Kidney (tissue), 14 donors: ENCODE measurements around the gene AFG3L2. TPM values are rescaled to one million over a fixed set of nuclear protein-coding genes. Genes with fewer than 3 reads are reported as not detected.

Source experiments
- DNase-seq, 5 donors: peaks; one replicate each; pipeline ENCODE4 v3.0.0-alpha.2; 2013 to 2020
- FAIRE-seq: peaks from 2 replicates; lab custom pipeline; 2012; peaks lifted over from hg19 to GRCh38; lab: Jason Lieb, UNC
- H3K27ac ChIP-seq, 2 donors: one replicate each; pipeline ENCODE4 v1.7.0; 2013; ENCODE audit warnings: low read depth in 2 of 2, low read length in 2 of 2, inconsistent platforms in 1 of 2
- H3K27me3 ChIP-seq: one replicate; pipeline ENCODE4 v1.7.1; 2013; ENCODE audit warnings: low read length, inconsistent platforms; ENCODE audit not compliant: control insufficient read depth, insufficient read depth
- H3K36me3 ChIP-seq, 3 donors: one replicate each; pipeline versions ENCODE4 v1.7.0 to v1.7.1; 2013; ENCODE audit warnings: low read length in 3 of 3, control low read depth in 1 of 3, inconsistent platforms in 1 of 3; ENCODE audit not compliant: insufficient read depth in 3 of 3, control insufficient read depth in 2 of 3
- H3K4me1 ChIP-seq, 3 donors: one replicate each; pipeline versions ENCODE4 v1.7.0 to v1.7.1; 2013; ENCODE audit warnings: low read length in 3 of 3, inconsistent platforms in 1 of 3, low read depth in 1 of 3; ENCODE audit not compliant: control insufficient read depth in 2 of 3, insufficient read depth in 2 of 3
- H3K4me3 ChIP-seq, 3 donors: one replicate each; pipeline versions ENCODE4 v1.7.0 to v1.8.1; 2013; ENCODE audit warnings: low read length in 3 of 3, control low read depth in 1 of 3, inconsistent platforms in 1 of 3
- H3K9ac ChIP-seq, 3 donors: one replicate each; pipeline versions ENCODE4 v1.7.0 to v1.7.1; 2013; ENCODE audit warnings: low read length in 3 of 3, control low read depth in 1 of 3, inconsistent platforms in 1 of 3
- H3K9me3 ChIP-seq, 3 donors: one replicate each; pipeline versions ENCODE4 v1.7.0 to v1.7.1; 2013; ENCODE audit warnings: low read length in 3 of 3, control low read depth in 1 of 3, inconsistent platforms in 1 of 3; ENCODE audit not compliant: control insufficient read depth in 2 of 3, insufficient read depth in 1 of 3
- intact Hi-C: fragments of 100-400 bp; cut with DNase I; formaldehyde crosslinking; loops from one replicate; pipeline ENCODE4 v1.11.1; 2022
- polyA plus RNA-seq: library from polyadenylated mRNA; stranded (reverse); fragments of 350-450 nt; fragmentation: Illumina TruSeq; extraction: RNeasy Lipid Tissue Mini Kit (QIAGEN cat#74804); gene quantifications from one replicate; pipeline ENCODE4 v1.2.3, GENCODE V29; 2014; ENCODE audit warnings: low read depth, low replicate concordance; ENCODE audit not compliant: insufficient read depth
- total RNA-seq: library from RNA; stranded (reverse); fragmentation: NEBNext Ultra II Directional; extraction: Animal tissue kit (Norgen Biotek cat#: 25700); gene quantifications from one replicate; pipeline ENCODE4 v1.2.1, GENCODE V29; 2021
- TF ChIP-seq, protein P1 (sequence below): IDR thresholded peaks from 3 replicates; pipeline ENCODE4 v1.5.1; 2012; ENCODE audit warnings: mild to moderate bottlenecking, moderate library complexity, borderline replicate concordance; ENCODE audit not compliant: insufficient read depth; ENCODE audit errors: extremely low read depth
- donor health status: control.
- donor health status: control.
- donor health status: control.
- donor health status: control.
- donor health status: control.
- donor health status: DM: yes; HTN: yes; CAD: no.
- donor health status: Normal renal cell carcinoma (clear cell type).

AFG3L2 gene
- total and polyA plus RNA-seq, 2 donors from 2014 or later = 55.9 to 62.7 TPM

DNA sequence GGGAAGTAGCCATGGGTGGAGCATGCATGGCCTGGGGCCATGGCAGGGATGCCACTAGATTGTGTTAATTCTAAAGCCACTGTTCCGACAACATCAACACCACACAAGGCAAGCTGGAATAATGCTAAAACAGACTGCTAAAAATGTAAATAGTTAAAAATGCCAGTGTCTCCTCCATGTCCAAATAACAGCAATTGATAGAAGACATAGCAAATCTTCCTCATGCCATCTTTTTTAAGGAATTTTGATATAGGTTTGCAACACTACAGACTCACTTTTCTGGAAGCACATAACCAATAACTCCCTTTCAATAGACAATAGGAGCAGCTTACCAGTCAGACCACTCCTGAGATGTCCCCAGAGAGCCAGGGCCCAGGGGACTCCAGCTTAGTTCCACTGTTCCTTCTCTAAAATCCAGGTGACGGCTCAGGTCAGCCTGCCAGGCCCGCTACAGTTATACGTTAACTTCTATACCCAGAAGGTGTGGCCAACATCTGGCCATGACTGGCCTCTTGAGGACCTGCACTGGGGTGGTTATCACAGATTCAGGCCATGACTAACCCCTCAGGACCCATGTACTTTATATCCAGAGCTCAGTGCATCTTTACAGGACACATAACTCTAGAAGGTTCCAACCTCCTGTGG is 48.7 kb downstream of the AFG3L2 start:
- DNase-seq = no peak
- Histone ChIP-seq H3K9me3 (no peaks in the 10 kb centered on the region), H3K36me3 (peaks cover 6 to 39% (median 37%) of the 10 kb centered on the region in 3 donors), H3K27me3 (no peaks in the 10 kb centered on the region), H3K4me3 (no peak overlapping the region), H3K9ac (no peak overlapping the region), H3K4me1 (peaks cover 0 to 7% (median 5%) of the 10 kb centered on the region in 3 donors), H3K27ac (no peak overlapping the region)
- no peak for FAIRE-seq
- TF ChIP-seq, protein P1, sequence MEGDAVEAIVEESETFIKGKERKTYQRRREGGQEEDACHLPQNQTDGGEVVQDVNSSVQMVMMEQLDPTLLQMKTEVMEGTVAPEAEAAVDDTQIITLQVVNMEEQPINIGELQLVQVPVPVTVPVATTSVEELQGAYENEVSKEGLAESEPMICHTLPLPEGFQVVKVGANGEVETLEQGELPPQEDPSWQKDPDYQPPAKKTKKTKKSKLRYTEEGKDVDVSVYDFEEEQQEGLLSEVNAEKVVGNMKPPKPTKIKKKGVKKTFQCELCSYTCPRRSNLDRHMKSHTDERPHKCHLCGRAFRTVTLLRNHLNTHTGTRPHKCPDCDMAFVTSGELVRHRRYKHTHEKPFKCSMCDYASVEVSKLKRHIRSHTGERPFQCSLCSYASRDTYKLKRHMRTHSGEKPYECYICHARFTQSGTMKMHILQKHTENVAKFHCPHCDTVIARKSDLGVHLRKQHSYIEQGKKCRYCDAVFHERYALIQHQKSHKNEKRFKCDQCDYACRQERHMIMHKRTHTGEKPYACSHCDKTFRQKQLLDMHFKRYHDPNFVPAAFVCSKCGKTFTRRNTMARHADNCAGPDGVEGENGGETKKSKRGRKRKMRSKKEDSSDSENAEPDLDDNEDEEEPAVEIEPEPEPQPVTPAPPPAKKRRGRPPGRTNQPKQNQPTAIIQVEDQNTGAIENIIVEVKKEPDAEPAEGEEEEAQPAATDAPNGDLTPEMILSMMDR = no peak
- intact Hi-C loops = no loop called here

- Histone ChIP-seq H3K27ac (no peak overlapping the region), H3K4me1 (peaks cover 0 to 7% (median 5%) of the 10 kb centered on the region in 3 donors), H3K4me3 (no peak overlapping the region), H3K9me3 (no peaks in the 10 kb centered on the region), H3K36me3 (peaks cover 6 to 39% (median 37%) of the 10 kb centered on the region in 3 donors), H3K27me3 (no peaks in the 10 kb centered on the region), H3K9ac (no peak overlapping the region)
- FAIRE-seq (no peak), DNase-seq (peak; percentile 52 to 88 (median 72))
- intact Hi-C loops = no loop called here
- TF ChIP-seq, protein P1 = peak; percentile 75
Observed at GRCh38 chr18:12327510-12328178, 49.4 kb downstream of the AFG3L2 start.

DNA sequence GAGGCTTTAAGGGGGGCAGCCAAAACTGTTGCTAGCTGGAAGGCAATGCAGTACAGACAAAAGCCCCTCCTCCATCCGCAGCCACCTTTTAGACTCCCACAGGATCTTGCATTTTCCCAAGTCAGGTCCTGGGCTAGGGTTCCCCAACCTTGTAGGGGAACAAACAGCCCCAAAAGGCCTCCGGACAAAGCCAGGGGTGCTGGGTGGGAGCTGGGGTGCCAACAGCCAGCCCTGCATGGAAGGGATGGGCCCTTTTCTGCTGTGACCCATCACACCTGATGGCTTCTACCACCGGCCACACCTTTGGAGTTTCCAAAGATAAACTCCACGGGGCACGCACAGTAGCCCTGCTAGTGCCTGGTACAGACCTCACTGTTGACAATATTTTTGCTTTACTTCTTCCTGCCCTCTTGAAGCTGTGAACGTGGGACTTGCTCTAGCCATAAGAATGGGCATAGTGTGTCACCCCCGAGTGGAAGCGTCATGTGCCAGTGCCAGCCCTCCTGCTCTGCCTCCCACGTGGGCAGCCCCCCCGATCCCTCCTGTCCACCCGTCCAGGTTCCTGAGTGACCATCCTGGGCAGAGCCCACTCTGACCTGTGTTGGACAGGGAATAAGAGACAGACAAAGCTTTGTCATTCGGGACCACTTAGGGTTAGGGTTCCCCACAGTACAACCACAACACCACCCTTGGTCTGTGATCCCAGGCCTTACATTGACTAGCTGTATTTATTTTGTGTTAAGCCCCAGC is 50.1 kb downstream of the AFG3L2 start:
- intact Hi-C loops = no loop called here
- TF ChIP-seq, protein P1 = no peak
- Histone ChIP-seq H3K9ac (no peak overlapping the region), H3K9me3 (no peaks in the 10 kb centered on the region), H3K27ac (no peak overlapping the region), H3K36me3 (peaks cover 6 to 39% (median 37%) of the 10 kb centered on the region in 3 donors), H3K4me3 (no peak overlapping the region), H3K27me3 (no peaks in the 10 kb centered on the region), H3K4me1 (peaks cover 0 to 7% (median 5%) of the 10 kb centered on the region in 3 donors)
- no peak for FAIRE-seq
- no peak for DNase-seq
